Ascending aorta (tissue), 2 donors: ENCODE measurements around the gene TBC1D8. TPM values are rescaled to one million over a fixed set of nuclear protein-coding genes. Genes with fewer than 3 reads are reported as not detected.

ENCODE experiments used
- DNase-seq, 2 donors: peaks; one replicate each; pipeline ENCODE4 v3.0.0-alpha.2; 2019; ENCODE audit warnings: low spot score in 2 of 2
- H3K27ac ChIP-seq, 2 donors: fragments of 200-600 bp; sonication (generic); one replicate each; pipeline ENCODE4 v1.5.1; 2016 to 2017; ENCODE audit warnings: mild to moderate bottlenecking in 1 of 2
- H3K27me3 ChIP-seq: fragments of 200-600 bp; sonication (generic); one replicate; pipeline ENCODE4 v1.5.1; 2017
- H3K36me3 ChIP-seq, 2 donors: fragments of 200-600 bp; sonication (generic); one replicate each; pipeline ENCODE4 v1.5.1; 2016
- H3K4me1 ChIP-seq, 2 donors: fragments of 200-600 bp; sonication (generic); one replicate each; pipeline ENCODE4 v1.5.1; 2016 to 2017; ENCODE audit warnings: mild to moderate bottlenecking in 1 of 2
- H3K4me3 ChIP-seq, 2 donors: fragments of 200-600 bp; sonication (generic); one replicate each; pipeline ENCODE4 v1.5.1; 2016 to 2017; ENCODE audit warnings: mild to moderate bottlenecking in 1 of 2
- H3K9me3 ChIP-seq, 2 donors: fragments of 200-600 bp; sonication (generic); one replicate each; pipeline ENCODE4 v1.5.1; 2016
- intact Hi-C: fragments of 100-400 bp; cut with DNase I; formaldehyde crosslinking; loops from one replicate; pipeline ENCODE4 v1.15.1; 2023
- total RNA-seq: library from RNA; depleted of rRNA; stranded (reverse); fragments of >200 nt; gene quantifications from one replicate; pipeline ENCODE4 v1.1.0, GENCODE V29; 2016
- TF ChIP-seq, protein P1 (sequence below), 3 experiments: fragments of 200-600 bp in 2 of 3; fragments of 450-650 bp in 1 of 3; sonication (generic) in 2 of 3; IDR thresholded peaks; one replicate each; pipeline ENCODE4 v1.5.1; 2016 to 2019; ENCODE audit warnings: antibody characterized with exemption in 3 of 3, mild to moderate bottlenecking in 1 of 3, moderate library complexity in 1 of 3

The TBC1D8 gene
- total RNA-seq, 1 donor from 2014 or later, result 17.8 TPM

- TF ChIP-seq, protein P1, sequence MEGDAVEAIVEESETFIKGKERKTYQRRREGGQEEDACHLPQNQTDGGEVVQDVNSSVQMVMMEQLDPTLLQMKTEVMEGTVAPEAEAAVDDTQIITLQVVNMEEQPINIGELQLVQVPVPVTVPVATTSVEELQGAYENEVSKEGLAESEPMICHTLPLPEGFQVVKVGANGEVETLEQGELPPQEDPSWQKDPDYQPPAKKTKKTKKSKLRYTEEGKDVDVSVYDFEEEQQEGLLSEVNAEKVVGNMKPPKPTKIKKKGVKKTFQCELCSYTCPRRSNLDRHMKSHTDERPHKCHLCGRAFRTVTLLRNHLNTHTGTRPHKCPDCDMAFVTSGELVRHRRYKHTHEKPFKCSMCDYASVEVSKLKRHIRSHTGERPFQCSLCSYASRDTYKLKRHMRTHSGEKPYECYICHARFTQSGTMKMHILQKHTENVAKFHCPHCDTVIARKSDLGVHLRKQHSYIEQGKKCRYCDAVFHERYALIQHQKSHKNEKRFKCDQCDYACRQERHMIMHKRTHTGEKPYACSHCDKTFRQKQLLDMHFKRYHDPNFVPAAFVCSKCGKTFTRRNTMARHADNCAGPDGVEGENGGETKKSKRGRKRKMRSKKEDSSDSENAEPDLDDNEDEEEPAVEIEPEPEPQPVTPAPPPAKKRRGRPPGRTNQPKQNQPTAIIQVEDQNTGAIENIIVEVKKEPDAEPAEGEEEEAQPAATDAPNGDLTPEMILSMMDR (IDR thresholded peaks at IDR 0.05), result no peak
- no peak for DNase-seq
- intact Hi-C loops, result no loop called here
- Histone ChIP-seq H3K27ac (no peak overlapping the region), H3K9me3 (peaks cover 0 to 7% of the 10 kb centered on the region in 2 donors), H3K36me3 (no peaks in the 10 kb centered on the region), H3K4me3 (no peak overlapping the region), H3K4me1 (peaks cover 0 to 13% of the 10 kb centered on the region in 2 donors), H3K27me3 (no peaks in the 10 kb centered on the region)
These were observed 44.6 kb downstream of the TBC1D8 start for GRCh38 chr2:101106453-101107181.

- peaks cover 0 to 7% of the 10 kb centered on the region in 2 donors for H3K9me3 ChIP-seq
- no peaks in the 10 kb centered on the region for H3K36me3 ChIP-seq
- no peak overlapping the region for H3K4me3 ChIP-seq
- DNase-seq, result no peak
- H3K27me3 ChIP-seq, result no peaks in the 10 kb centered on the region
- H3K27ac ChIP-seq, result no peak overlapping the region
- TF ChIP-seq, protein P1 (IDR thresholded peaks at IDR 0.05), result no peak
- peaks cover 0 to 13% of the 10 kb centered on the region in 2 donors for H3K4me1 ChIP-seq
- intact Hi-C loops, result no loop called here
These were observed 45.5 kb downstream of the TBC1D8 start for GRCh38 chr2:101105654-101106053.

DNA sequence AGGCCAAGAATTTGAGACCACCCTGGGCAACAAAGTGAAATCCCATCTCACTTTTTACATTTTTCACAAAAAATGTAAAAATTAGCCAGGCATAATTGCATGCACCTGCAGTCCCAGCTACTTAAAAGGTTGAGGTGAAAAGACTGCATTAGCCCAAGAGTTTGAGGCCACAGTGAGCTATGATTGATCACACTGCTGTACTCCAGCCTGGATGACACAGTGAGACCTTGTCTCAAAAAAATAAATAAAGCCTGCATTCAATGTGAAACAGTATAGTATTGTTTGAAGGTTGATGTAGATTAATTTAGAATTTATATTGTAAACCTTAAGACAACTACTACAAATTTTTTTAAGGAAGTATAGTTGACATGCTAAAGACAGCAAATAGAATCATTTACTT, 53.5 kb downstream of the TBC1D8 start:
- no peaks in the 10 kb centered on the region for H3K27me3 ChIP-seq
- intact Hi-C loops, result no loop called here
- peaks cover 0 to 16% of the 10 kb centered on the region in 2 donors for H3K9me3 ChIP-seq
- H3K4me3 ChIP-seq, result no peak overlapping the region
- DNase-seq, result no peak
- TF ChIP-seq, protein P1 (IDR thresholded peaks at IDR 0.05), result no peak
- H3K4me1 ChIP-seq, result no peaks in the 10 kb centered on the region
- H3K36me3 ChIP-seq, result no peaks in the 10 kb centered on the region
- no peak overlapping the region for H3K27ac ChIP-seq

DNA sequence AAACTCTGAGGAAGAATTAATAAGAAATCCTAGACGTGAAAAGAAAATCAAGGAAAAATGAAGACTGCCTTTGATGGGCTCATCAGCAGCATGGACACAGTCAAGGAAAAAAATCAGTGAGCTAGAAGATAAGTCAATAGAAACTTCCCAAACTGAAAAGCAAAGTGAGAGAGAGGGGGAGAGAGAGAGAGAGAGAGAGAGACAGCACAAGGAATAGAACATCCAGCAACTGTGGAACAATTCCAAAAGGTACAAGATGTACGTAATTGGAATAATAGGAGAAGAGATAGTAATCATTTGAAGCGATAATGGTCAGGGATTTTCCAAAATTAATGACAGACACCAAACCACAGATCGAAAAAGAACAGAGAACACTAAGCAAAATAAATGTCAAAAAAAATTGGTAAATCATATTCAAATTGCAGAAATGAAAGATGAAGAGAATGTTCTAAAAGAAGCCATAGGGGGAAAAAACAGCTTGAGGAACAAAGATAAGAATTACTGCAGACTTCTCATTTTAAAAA, 54.5 kb downstream of the TBC1D8 start:
- H3K9me3 ChIP-seq, result peaks cover 0 to 13% of the 10 kb centered on the region in 2 donors

DNA sequence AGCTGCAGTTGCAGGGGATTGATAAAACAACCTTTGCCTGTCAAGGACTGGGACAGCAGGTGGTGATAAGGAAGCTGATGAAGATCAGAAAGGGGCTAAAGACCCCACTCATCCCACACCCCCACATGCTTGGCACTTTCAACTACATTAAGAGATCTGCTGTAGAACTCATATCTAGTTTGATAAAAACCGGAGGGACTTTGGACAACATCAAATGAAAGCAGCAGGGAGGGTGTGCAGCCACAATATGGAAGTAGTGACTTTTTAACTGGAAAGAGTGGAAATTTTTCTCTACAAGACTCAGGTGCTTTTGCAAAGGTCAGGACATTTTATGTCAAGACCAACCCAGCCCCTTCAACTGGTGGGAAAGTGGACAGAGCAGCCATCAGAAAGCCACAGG, 56.8 kb downstream of the TBC1D8 start:
- TF ChIP-seq, protein P1 (IDR thresholded peaks at IDR 0.05), result no peak
- Histone ChIP-seq H3K4me3 (no peak overlapping the region), H3K4me1 (no peaks in the 10 kb centered on the region), H3K36me3 (no peaks in the 10 kb centered on the region), H3K9me3 (peaks cover 0 to 6% of the 10 kb centered on the region in 2 donors), H3K27me3 (no peaks in the 10 kb centered on the region), H3K27ac (no peak overlapping the region)
- DNase-seq, result no peak
- intact Hi-C loops, result no loop called here

More for the DNA sequence above, 54.5 kb downstream of the TBC1D8 start:
- no peak for DNase-seq
- Histone ChIP-seq H3K4me3 (no peak overlapping the region), H3K4me1 (no peaks in the 10 kb centered on the region), H3K27me3 (no peaks in the 10 kb centered on the region), H3K27ac (no peak overlapping the region), H3K36me3 (no peaks in the 10 kb centered on the region)
- TF ChIP-seq, protein P1 (IDR thresholded peaks at IDR 0.05), result no peak
- intact Hi-C loops, result no loop called here
